ENCODE measurements around the gene B4GALT3.
"Not testable (repeated sequence)": the region's sequence is repeated elsewhere in the genome, so short reads cannot be mapped to it uniquely, and the experiment has no call there.

Gene B4GALT3

GRCh38 chr1:161177112-161177935 lies at the start of gene B4GALT3:
Gene B4GALT3, minus strand, starts transcription at chr1:161177507. Its CDS starts 1,447 bp downstream, at chr1:161176060.
- DNase-seq (ENCODE audit: low read depth in 2 of 3, low spot score in 2 of 3): peak; percentile 86 to 99 (median 99)

GRCh38 chr1:161226759-161227158 lies 49.5 kb upstream of the B4GALT3 start:
- DNase-seq (ENCODE audit: low read depth in 2 of 3, low spot score in 2 of 3): no peak

DNA sequence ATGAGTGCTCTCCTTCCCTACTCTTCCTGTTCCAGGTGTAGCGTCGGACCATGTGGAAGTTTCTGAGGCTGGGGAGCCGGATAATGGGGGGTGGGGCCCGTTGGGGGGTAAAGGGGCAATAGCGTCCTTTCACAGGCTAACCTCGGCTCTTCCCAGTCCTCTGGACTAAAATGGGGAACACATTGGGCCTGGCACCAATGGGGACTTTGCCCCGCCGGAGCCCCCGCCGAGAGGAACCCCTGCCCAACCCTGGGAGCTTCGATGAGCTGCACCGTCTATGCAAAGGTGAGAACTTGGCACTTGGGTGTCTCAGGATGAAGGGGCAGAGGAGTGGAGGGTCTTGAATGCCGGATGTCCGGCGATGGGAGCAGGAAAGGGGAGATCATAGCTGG lies 49.0 kb upstream of the B4GALT3 start:
- no peak for DNase-seq (ENCODE audit: low read depth in 2 of 3, low spot score in 2 of 3)

DNA sequence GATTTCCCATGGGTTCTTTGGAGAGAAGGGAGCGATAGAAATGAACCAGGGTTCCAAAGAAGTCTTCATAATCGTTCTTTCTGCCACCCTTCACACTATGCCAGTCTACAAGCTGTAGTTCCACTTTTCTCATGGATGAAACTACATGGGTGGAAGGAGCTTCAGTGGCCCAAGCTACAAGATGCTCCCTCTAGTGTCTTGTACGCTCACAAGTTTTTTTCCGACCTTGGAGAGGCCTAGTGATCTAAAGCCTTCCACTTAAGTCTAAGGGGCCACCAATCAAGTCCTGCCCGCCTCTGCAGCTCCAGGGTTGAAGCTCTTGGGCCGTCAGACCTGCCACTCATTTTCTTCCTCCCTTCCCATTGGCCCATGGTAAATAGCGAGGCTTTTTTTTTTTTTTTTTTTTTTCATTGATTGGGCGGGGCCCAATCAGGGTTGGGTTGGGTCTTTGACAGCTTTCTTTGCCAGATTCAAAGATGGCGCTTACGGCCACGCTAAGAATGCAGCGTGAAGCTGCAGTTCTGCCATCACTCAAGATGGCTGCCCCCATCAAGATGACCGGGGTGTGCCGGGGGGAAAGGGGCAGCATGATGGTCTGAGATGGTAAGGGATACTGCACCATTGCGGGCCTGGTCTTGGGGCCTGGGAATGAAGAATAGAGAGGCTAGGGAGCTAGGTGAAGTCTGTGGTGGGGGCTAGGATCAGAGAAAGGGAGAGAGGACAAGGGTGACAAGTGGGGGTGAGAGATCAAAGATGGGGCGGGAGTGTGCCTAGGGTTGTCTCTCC lies 48.4 kb upstream of the B4GALT3 start, which contains the start of gene TOMM40L:
Gene TOMM40L (plus strand): TSS at position 527 of the 786 bp plus-strand sequence. CDS start 430 bp downstream, outside the sequence.
- DNase-seq (ENCODE audit: low read depth in 2 of 3, low spot score in 2 of 3): peak; percentile 55 to 69 (median 64)

DNA sequence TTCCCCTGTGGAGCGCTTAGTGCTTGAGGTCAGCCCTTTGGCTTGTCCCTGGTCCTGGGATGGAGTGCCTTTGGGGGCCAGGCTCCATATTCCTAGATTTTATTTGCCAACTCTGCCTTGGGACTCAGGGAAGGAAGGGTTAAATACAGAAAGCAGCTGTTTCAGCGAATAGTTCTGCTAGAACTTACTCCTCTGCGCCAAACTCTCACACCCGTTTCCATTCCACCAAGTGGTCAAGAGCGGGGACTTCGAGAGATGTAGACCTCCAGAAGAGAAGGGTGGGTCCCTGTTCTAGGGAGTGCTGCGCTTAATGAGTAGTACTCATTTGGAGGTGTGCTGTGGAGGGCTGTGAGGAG lies 47.8 kb upstream of the B4GALT3 start:
- DNase-seq (ENCODE audit: low read depth in 2 of 3, low spot score in 2 of 3): no peak

GRCh38 chr1:161224695-161225087 lies 47.4 kb upstream of the B4GALT3 start:
- DNase-seq (ENCODE audit: low read depth in 2 of 3, low spot score in 2 of 3): not testable (repeated sequence)

DNA sequence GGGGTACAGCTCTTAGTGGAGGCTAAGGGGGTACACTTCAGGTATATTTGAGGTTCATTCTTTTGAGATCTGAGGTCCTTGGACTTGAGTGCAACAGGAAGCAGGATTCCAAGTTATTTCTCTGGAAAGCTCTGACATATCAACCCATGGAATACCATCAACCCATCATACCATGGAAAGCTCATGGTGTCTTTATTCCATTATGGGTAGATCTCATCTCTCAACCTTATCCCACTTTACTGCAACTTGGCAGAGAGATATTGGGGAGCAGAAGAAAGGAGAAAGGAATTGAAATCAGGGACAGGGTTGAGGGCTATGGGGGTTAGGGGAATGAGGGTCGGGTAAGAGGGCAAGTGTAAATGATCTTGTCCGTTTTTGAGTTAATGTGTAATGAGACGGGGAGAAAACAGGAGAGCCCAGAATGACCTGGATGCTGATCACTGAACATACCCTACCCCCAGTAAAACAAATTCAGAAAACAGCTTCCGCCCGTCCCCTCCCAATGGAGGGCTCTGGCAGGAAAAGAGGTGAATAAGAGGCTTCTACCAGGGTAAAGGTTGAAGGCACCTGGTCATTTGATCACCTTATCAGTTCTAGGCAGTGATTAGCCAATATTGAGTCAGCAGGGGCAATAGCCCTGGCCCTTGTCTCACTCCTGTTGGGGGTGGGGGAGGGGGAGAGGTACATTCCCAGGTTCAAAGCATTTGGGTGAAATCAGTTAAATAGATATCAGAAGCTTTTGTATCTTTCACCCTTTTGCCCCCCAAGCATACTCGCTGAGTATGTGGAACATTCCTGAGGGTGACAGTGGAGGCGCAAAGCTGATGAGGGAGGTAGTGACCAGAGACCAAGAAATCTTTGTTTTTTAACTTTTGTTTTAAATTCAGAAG lies 46.7 kb upstream of the B4GALT3 start:
- DNase-seq (ENCODE audit: low read depth in 2 of 3, low spot score in 2 of 3): no peak

GRCh38 chr1:161222175-161223019 lies 45.1 kb upstream of the B4GALT3 start:
- DNase-seq (ENCODE audit: low read depth in 2 of 3, low spot score in 2 of 3): no peak

GRCh38 chr1:161220002-161220401 lies 42.7 kb upstream of the B4GALT3 start:
- no peak for DNase-seq (ENCODE audit: low read depth in 2 of 3, low spot score in 2 of 3)

- no peak for DNase-seq (ENCODE audit: low read depth in 2 of 3, low spot score in 2 of 3)
These were observed 42.0 kb upstream of the B4GALT3 start for GRCh38 chr1:161219078-161219892.

DNA sequence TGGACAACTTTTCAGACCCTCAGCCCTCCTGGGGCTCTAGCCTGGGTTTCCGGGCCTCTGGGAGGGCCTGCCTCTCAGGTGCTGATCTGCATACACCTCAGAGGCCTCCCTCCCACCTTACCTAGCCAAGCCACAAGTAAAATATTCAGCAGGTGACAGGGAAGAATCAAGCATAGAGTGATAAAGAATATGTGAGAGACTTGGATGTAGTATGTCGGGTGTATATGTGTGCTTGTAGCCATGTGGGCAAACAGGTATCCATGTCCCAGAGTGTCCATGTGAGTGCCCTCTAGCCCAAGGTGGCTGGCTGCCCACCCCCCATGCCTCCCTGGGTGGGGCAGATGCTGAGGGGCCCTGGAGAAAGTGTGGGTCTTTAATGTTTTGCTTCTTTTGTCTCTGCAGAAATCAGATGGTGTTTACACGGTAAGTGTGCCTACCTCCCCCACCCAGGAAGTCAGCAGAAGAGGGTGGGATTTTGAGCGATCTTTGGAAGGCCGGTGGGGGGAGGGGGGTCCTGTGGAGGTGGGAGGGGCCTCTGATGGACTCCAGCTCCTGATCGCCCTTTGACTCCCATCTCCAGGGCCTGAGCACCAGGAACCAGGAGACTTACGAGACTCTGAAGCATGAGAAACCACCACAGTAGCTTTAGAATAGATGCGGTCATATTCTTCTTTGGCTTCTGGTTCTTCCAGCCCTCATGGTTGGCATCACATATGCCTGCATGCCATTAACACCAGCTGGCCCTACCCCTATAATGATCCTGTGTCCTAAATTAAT lies 41.2 kb upstream of the B4GALT3 start:
- DNase-seq (ENCODE audit: low read depth in 2 of 3, low spot score in 2 of 3): no peak

GRCh38 chr1:161217831-161218230 lies 40.5 kb upstream of the B4GALT3 start:
- DNase-seq (ENCODE audit: low read depth in 2 of 3, low spot score in 2 of 3): no peak

GRCh38 chr1:161216945-161217712 lies 39.8 kb upstream of the B4GALT3 start:
- DNase-seq (ENCODE audit: low read depth in 2 of 3, low spot score in 2 of 3): no peak

- DNase-seq (ENCODE audit: low read depth in 2 of 3, low spot score in 2 of 3): no peak
These were observed 37.8 kb upstream of the B4GALT3 start, which contains the start of gene FCER1G for GRCh38 chr1:161215076-161215475. Gene FCER1G, plus strand, starts transcription at chr1:161215295. Its CDS starts 27 bp downstream, at chr1:161215322.

GRCh38 chr1:161214369-161214768 lies 37.1 kb upstream of the B4GALT3 start:
- no peak for DNase-seq (ENCODE audit: low read depth in 2 of 3, low spot score in 2 of 3)

DNA sequence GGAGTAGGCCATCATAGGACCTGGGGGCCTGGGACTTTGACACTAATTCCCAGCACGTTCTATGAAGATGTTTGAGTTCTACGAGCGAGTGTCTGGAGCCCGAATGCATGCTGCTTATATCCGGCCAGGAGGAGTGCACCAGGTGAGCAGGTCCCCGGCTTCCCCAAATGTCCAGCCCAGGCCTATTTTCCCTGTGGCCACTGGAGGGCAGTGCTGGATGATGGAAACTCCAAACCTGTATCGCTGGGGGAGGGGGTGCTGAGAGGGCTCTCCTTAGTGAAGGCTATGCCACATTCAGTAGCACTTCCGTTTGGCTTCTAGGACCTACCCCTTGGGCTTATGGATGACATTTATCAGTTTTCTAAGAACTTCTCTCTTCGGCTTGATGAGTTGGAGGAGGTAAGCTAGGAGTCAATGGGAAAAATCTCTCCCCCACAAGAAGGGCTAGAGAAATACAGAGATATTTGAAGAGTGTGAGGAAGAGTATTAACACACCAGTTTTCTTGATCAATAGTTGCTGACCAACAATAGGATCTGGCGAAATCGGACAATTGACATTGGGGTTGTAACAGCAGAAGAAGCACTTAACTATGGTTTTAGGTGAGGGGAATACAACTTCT lies 32.6 kb upstream of the B4GALT3 start:
- peak in 1 of 3 experiments; percentile 45 for DNase-seq (ENCODE audit: low read depth in 2 of 3, low spot score in 2 of 3)

- no peak for DNase-seq (ENCODE audit: low read depth in 2 of 3, low spot score in 2 of 3)
These were observed 29.9 kb upstream of the B4GALT3 start for GRCh38 chr1:161207173-161207572.
